GM19240 (cell line): ENCODE results near the gene KIAA1549.
"Not testable (repeated sequence)": the region's sequence is repeated elsewhere in the genome, so short reads cannot be mapped to it uniquely, and the experiment has no call there.

ENCODE experiments used
- DNase-seq: peaks from one replicate; pipeline ENCODE4 v3.0.0; 2011; ENCODE audit warnings: low spot score; ENCODE audit not compliant: insufficient read length

KIAA1549 gene

DNA sequence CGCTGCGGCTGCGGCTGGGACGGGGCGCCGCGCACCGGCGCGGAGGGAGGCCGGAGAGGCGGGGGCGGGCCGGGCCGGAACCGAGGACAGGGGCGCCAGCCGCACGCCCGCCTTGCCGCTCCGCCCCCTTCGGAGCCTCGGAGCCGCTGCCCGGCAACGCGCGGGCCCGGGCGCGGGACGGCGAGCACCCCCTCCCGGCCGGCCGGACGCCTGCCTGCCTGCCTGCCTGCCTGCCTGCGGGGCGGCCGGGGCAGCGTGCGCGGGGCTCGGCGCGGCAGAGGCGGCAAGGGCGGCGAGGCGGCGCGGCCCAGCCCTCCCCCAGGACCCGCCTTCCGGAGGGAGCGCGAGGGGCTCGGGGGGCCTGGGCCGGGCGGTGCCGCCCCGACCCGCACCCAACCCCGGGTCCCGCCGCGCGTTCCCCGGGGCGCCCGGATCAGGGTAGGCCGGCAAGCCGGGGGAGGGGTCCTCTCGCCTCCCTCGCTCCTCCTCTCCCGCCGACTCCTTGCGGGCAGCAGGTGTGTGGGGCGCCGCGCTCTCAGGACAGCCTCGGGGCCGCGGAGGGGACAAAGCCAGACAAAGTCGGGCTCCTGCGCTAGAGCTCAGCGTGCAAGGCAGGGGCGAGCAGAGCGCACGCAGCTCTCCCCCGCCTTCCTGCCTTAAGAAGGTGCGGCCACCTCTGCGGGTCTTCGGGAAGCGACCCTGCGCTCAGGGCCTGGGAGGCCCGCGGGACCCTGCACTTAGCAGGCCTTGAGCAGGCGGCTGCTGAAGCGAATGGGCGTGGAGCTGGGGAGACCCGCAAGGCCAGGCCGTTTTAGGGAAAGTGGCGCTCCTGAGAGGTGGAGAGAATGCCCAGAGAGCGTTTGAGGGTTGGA, at the start of gene KIAA1549:
Gene KIAA1549 (minus strand): TSS at position 58 of the 872 bp plus-strand sequence. CDS start 120 bp downstream, outside the sequence.
- DNase-seq: peak; percentile 57

DNA sequence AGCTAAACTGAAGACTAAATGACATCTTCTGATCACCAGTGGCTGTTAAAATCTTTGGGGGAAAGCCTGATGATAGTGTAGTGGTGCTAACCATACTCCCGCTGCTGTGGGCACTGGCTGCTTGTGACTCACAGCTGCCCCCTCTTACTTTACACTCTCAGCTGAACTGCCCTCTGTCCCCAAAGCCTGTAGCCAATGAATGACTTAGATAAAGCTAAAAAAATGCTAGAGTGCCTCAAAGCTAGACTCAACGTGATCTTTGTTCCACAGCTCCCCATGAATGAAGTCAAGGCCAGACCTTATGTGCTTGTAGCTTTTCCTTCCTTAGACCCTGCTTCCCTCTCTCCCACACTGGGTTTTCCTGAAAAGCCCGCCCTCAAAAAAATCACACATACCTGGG, 48.2 kb upstream of the KIAA1549 start:
- no peak for DNase-seq

- no peak for DNase-seq
Observed at GRCh38 chr7:139026551-139026950, 45.4 kb upstream of the KIAA1549 start.

- DNase-seq: not testable (repeated sequence)
Observed at GRCh38 chr7:139025861-139026260, 44.7 kb upstream of the KIAA1549 start.

DNA sequence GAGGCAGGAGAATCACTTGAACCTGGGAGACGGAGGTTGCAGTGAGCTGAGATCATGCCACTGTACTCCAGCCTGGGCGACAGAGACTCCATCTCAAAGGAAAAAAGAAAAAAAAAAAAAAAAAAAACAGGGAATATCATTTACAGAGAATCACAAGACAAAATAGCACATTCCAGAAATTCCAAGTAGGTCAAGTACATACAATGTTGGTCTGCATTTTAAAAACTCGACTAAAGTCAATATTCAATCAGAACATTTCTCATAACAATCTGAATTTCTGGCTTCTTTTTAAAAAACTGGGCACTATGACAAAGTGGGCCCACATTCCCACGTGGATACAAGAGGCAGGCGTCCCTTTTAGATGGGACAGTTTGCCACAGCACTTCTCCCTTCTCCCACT, 41.9 kb upstream of the KIAA1549 start:
- DNase-seq: no peak

DNA sequence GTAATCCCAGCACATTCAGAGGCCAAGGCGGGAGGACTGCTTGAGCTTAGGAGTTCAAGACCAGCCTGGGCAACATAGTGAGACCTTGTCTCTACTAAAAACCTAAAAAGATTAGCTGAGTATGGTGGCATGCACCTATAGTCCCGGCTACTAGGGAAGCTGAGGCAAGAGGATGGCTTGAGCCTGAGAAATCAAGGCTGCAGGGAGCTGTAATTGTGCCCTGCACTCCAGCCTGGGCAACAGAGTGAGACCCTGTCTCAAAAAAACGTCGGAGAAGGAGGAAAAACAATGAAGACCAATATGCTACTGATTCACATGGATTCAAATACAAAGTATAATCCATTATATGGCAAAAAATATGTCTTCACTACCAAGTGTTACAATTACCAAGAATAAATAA, 41.1 kb upstream of the KIAA1549 start:
- no peak for DNase-seq

- no peak for DNase-seq
Observed at GRCh38 chr7:139018910-139019309, 37.7 kb upstream of the KIAA1549 start.

DNA sequence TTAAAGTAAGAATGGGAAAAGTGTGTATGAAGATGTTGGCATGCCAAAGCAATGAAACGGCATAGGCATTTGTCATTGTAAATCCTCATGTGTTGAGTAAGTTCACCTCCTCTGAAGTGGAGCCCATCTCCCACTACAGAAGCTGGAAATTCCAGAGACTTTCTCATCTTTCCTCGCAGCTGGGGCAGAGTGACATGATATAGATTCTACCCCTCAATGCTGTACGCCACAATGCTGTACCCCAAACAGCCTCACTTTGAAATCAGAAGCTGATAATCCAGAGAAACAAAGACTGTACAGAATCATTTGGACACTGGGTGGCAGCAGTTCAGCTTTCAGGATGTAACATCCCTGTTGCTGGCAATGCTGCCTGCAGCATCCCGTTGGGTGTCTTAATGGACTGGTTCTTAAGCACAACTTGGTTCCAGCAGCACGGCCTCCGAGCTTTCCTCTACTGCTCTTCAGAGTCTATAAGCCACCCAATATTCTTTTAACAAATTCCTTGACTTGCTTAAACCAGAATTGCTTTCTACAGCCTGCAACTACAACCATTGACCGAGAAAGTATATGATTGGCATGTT, 35.8 kb upstream of the KIAA1549 start:
- DNase-seq: peak; percentile 56

- no peak for DNase-seq
Observed at GRCh38 chr7:139011373-139011772, 30.2 kb upstream of the KIAA1549 start.

- no peak for DNase-seq
Observed at GRCh38 chr7:139004321-139005090, 23.3 kb upstream of the KIAA1549 start.

DNA sequence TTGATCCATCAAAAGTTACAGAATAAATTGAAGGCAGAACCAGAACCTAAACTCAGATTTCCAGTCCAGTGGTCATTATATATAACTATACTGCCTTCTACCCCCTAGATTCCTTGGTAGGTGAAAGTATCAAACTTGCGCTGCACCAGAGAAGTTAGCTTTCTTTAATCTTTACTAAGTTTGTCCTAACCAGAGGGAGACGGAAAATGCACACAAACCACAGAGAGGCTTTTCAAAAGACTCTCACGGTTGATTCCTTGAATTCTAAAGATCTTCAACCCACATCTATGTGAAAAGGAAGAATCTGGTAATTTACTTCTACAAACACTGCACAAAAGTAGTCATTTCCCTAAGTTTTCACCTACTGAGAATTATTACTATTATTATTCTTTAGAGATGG, 18.2 kb upstream of the KIAA1549 start:
- DNase-seq: no peak

DNA sequence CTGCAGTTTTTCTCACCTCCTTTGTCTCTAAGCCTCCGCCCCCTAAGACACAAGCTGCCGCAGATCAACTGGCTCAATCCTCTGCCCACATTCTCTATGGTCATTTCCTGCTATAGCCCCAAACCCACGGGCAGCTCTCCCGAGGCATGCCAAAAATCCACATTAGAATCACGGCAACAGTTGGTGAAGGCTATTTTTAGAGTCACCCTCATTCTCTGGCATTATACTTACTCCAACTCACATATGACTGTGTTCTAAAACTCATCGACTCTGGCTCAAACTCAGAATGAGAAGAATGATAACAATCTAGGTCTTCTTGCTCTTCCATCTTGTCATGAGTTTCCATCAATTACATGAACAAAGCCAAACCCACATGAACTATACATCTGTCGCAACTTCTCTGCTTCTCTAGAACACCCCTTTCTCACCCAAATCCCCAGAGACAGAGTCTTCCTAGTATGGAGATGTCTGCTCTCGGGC, 10.9 kb upstream of the KIAA1549 start:
- DNase-seq: no peak

DNA sequence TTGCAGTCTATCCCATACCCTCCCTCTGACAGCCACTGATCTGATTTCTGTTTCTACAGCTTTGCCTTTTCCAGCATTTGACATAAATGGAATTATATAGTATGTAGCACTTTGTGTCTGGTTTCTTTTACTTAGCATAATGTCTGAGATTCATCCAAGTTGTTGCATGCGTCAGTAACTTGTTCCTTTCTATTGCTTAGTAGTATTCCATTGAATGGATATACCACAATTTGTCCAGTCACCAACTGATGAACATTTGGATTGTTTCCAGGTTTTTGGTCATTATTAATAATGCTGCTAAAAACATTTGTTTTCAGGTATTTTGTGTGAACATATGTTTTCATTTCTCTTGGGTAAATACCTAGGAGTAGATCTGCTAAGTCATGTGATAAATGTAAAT, 6.5 kb upstream of the KIAA1549 start:
- no peak for DNase-seq

GRCh38 chr7:138982204-138982623, 1.0 kb upstream of the KIAA1549 start:
- no peak for DNase-seq

DNA sequence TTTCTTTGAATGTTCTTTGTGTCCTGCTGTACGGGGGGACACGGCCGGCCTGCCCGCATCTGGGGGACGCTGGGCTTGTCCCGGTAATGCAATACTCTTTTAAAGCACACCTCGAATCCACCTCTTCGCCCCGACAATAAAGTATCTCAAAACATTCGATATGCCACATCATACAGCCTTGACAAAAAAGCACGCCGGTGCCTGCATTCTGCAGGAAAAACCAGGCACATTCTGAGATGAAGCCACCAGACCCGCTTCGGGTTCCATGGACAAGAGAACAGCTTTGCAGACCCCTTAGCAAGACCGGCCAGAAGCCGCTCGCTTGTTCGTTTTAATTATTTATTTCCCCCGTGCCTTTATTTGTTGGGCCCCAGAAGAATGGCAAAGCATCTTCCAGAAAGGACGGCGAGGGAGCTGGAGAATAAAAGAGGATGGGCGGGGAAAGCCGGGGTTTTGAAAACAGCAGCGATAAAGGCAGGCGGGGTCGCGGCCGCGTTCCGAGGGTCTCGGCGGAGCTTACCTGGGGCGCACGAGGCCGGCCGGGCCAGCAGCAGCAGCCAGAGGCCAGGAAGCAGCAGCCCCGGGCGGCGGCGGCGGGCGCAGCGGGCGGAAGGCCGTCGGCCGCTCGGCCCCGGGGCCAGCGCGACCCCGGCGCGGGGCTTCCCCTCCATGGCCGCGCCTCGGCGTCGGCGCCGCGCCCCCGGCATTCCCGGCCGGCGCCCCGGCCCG, 462 bp downstream of the KIAA1549 start:
- DNase-seq: no peak

- no peak for DNase-seq
Observed at GRCh38 chr7:138979988-138980562, 1.1 kb downstream of the KIAA1549 start.

DNA sequence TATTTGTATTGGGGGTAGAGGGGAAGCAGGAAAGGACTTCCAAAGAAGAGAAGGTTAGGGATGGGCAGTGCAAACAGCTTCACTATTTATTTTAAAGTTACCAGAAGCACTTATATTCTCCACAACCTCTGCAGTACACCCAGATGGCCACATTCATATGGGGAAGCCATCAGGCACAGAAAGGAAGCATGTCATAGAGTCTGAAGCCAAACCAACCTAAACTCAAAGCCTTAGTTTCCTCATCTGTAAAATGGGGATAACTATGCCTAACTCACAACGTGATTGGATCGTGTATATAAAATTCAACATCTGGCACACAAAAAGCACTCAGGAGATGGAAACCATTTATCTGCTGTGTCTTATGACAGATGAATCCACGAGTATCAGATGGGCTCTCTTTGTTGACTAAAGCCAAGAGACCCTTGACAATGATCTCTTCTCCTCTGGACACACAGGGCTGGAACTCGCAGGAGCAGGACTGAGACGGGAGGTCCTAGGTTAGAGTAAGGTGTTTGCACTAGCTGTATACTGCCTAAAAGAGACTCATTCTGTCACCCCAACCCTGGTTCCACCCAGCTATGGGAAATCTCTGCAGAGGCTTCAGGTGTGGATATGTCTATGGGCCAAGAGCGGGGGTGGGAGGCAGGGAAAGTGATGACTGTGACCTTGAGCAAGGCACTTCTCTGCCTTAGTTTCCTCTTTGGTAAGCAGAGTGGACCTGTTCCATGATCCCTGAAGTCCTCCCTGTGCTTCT, 1.8 kb downstream of the KIAA1549 start:
- DNase-seq: no peak

DNA sequence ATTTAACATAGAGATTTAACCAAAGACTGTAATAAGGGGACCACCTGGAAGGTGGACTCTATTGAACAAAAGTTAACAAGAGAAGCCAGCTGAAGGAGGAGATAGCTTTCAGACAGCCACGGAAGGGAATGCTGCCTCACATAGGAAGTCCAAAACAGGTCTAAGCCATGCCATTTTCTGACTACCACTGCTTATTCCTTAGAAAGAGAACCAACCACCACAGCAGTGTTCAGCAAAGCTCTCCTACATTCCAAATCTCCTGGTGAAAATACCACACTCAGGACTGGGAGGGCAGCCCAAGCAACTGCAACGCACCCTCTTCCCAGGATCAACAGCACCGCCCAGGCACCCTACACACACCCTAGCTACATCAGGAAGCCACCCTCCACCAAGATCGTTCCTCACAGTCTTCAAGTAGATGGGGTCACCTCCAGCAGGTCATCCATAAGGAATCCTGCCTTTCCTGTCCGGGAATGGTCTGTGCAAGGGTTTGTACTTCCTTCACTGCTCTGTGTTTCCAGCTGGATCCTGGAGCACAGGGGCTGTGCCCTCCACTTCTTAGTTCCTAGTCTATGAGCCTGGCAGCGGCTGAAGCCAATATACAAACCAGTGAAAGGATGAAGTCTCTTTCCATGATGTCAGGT, 2.5 kb downstream of the KIAA1549 start:
- no peak for DNase-seq

DNA sequence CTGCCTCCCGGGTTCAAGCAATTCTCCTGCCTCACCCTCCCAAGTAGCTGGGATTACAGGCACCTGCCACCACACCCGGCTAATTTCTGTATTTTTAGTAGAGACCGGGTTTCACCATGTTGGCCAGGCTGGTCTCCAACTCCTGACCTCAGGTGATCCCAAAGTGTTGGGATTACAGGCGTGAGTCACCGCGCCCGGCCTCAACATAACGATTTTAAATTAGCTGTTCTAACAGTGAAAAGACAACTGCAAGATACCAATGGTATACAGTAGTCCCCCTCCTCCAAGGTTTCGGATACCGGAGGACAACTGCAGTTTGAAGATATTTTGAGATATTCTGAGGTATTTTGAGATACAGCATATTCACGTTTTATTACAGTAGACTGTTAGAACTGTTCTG, 5.0 kb downstream of the KIAA1549 start:
- DNase-seq: not testable (repeated sequence)
